Motor neuron (in vitro differentiated cells): ENCODE measurements around the gene MYH3. TPM values are rescaled to one million over a fixed set of nuclear protein-coding genes. Genes with fewer than 3 reads are reported as not detected.
A peak's percentile ranks its signal among the peaks of the same experiment; 100 is the strongest.
"Not testable (repeated sequence)": the region's sequence is repeated elsewhere in the genome, so short reads cannot be mapped to it uniquely, and the experiment has no call there.

Experiments used
- ATAC-seq, 8 experiments: fragments of 200-7000 bp; cut with Tn5 transposase; replicated peaks in 6 of 8; 2 replicates each; pipeline ENCODE4 v1.8.0; 2021; ENCODE audit warnings: mild to moderate bottlenecking in 8 of 8, moderate library complexity in 8 of 8
- H3K27ac ChIP-seq, 2 donors: fragments of 250-450 bp; sonication (Bioruptor Pico); 2 replicates each; pipeline ENCODE4 v1.9.0; 2021; ENCODE audit warnings: antibody characterized with exemption in 2 of 2, mild to moderate bottlenecking in 2 of 2, moderate library complexity in 1 of 2
- H3K4me1 ChIP-seq, 2 donors: fragments of 250-450 bp; sonication (Bioruptor Pico); replicated peaks in 1 of 2; 2 replicates each; pipeline ENCODE4 v1.6.1; 2021; ENCODE audit warnings: antibody characterized with exemption in 2 of 2, mild to moderate bottlenecking in 2 of 2, moderate library complexity in 1 of 2
- H3K4me3 ChIP-seq, 5 donors: fragments of 250-450 bp; sonication (Bioruptor Pico); 2 replicates each; pipeline ENCODE4 v1.9.0; 2021; ENCODE audit warnings: antibody characterized with exemption in 5 of 5, mild to moderate bottlenecking in 5 of 5, moderate library complexity in 4 of 5
- WGBS, 10 experiments: fragments of 450-650 bp; shearing (Covaris generic); methylation state at CpG; one replicate each; pipeline ENCODE4 v1.0.0; 2022; 5-methylcytosine and 5-hydroxymethylcytosine counted together
- in situ Hi-C, 9 experiments: fragments of 400-800 bp; cut with MboI; loops; one replicate each; pipeline ENCODE4 v1.15.0; 2021; ENCODE audit warnings: low sequenced_read_pairs in 9 of 9, low pct_unique_long_range_greater_than_20kb in 2 of 9; ENCODE audit not compliant: unreplicated experiment in 9 of 9
- total RNA-seq, 8 experiments: library from RNA; unstranded; fragments of 300-600 nt; gene quantifications; 2 replicates each; pipeline versions ENCODE4 v1.2.3 to v1.2.4, GENCODE V29; 2022

The MYH3 gene
- 1 to 10 TPM in 7 of 8 experiments, under 1 TPM in 1; 0.94 to 4.2 (median 1.6) TPM for total RNA-seq

DNA sequence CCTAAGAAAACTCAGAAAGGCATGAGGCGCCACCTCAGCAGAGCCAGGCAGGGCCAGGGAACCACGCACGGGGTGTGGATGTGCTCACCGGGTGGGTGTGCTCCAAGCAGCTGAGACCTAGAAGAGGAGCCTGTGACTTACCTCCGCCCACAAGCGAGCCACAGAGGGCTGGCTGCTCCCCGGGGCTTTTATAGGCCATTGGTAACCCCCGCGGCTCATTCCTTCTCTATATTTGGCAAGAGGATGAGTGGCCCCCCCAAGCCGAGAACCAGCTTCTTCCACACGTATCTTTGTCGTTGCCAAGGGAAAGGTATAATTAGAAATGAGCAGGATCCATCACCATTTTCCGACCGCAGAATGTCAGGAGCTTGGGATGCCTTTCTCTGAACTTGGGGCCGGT is at the start of gene MYH3:
Gene MYH3, minus strand, starts transcription at position 162 of the 400 bp plus-strand sequence. CDS start 2,245 bp downstream, outside the sequence.
- ATAC-seq, result no peak
- Histone ChIP-seq H3K27ac (no peak within 1 kb of the TSS), H3K4me1 (no peaks in the 10 kb centered on the region), H3K4me3 (no peak within 1 kb of the TSS)
- in situ Hi-C loops, result no loop called here
- WGBS, 10 experiments, result 65 to 100% (median 93%) methylated on average over 1 to 10 of the region's 15 CpGs; no CpG with 5 or more reads in 5 of the 10 experiments

DNA sequence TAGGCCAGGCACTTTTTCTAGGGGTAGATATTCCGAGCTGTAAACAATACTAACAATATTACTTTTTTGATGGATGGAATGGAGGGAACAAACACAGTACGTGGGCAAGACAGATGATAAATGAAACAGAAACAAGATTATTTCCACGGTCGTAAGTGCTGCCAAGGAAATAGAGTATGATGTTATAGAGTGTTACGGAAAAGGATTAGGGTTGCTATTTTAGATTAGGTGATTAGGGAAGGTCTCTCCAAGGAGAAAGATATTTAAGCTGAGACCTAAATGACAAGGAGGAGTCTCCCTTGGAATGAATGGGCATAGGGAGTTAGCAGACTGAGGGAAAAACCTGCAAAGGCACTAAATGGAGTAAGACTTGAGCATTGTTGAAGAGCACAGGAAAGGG is 48.6 kb upstream of the MYH3 start:
- no peak overlapping the region for H3K4me3 ChIP-seq
- no peak overlapping the region for H3K27ac ChIP-seq
- ATAC-seq, result no peak
- 83 to 100% (median 95%) methylated on average over 2 to 5 of the region's 5 CpGs; no CpG with 5 or more reads in 1 of the 10 experiments for WGBS, 10 experiments
- in situ Hi-C loops, result loop anchor here in 1 of 9 experiments (25.0 kb wide), 1 partner anchor 1282 kb away; the partner anchor contains the start of gene ZNF18
- no peaks in the 10 kb centered on the region for H3K4me1 ChIP-seq

DNA sequence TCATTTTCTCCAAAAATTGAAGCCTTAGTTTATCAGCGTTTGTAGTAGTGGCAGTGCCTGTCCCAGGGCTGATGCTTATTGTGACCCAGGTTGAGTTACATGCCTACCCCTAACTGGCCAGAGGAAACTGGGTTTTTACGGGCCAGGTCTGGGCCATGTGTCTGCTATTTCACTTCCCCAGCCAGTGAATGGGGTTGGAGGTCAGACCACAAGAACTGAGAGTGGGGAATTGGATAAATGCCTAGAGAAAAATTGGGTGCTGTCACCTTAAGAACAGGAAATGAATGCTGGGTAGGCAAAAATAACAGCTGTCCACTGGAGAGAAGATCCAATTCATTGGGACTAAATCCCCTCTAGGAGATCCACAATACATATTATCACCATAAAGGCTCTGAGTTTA is 45.5 kb upstream of the MYH3 start:
- Histone ChIP-seq H3K27ac (no peak overlapping the region), H3K4me3 (no peak overlapping the region), H3K4me1 (peaks cover 0 to 5% of the 10 kb centered on the region in 2 donors)
- in situ Hi-C loops, result loop anchor here in 1 of 9 experiments (25.0 kb wide), 1 partner anchor 1285 kb away; the partner anchor contains the start of gene ZNF18
- 17 to 90% (median 85%) methylated on average over 1 to 2 of the region's 2 CpGs; no CpG with 5 or more reads in 6 of the 10 experiments for WGBS, 10 experiments
- ATAC-seq, result no peak

DNA sequence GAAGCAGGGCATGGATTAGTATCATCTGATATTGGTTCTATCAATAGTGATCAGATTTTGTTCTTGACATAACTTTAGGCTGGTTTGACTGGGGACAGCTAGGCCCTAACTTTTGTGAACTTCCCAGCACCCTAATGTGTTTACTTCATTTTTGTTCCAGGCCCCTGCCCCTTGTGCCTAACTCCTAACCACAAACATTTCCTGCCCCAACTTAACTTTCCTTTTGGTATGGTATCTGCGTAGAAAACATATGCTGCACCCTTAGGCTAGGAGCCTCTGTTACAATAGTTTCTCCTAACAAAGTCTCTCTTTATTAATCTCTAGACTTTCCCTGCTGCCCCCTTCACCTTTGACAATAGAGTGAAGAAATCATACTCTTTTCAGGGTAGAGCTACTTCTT is 42.7 kb upstream of the MYH3 start:
- Histone ChIP-seq H3K4me3 (no peak overlapping the region), H3K4me1 (peaks cover 7 to 11% of the 10 kb centered on the region in 2 donors), H3K27ac (no peak overlapping the region)
- no peak for ATAC-seq
- in situ Hi-C loops, result loop anchor here in 1 of 9 experiments (25.0 kb wide), 1 partner anchor 1287 kb away; the partner anchor contains the start of gene ZNF18
- WGBS, 10 experiments, result 80 to 100% (median 100%) methylated on average over 1 of the region's 1 CpG; no CpG with 5 or more reads in 3 of the 10 experiments

DNA sequence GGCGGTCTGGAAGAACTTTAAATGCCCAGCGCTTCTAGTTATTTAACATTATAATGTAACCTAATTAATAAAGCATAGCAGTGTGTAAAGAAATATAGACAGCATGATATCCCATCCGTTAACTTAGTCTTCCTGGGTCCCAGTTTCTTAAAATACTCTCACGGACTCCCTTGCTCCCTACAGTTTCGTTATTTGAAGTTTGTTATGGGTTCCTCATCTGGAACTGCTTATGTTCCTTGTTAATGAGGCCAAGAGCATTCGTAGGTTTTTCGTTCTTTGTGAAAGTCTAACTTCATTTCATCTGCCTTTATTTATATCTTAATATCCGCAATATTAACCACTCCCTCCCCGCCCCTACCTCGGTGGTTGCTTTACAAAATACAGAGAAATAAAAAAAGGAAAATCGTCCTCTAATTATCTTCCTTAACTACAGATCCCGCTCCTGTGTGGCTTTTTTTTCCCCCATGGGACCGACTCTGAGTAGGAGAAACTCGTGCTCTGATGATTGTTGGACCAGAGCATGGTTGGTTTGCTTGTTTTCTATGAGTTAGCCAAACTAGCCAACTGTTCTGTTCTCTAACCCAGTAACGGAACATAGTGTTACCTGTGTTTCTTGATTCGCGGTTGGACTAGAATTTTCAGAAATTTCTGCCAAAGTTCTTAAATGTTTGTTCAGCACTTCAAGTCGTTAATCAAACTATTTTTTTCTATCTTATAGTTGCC is 41.1 kb upstream of the MYH3 start:
- ATAC-seq, result no peak
- Histone ChIP-seq H3K4me1 (peaks cover 7 to 11% of the 10 kb centered on the region in 2 donors), H3K4me3 (peak overlapping the region; percentile 60 to 100 (median 79)), H3K27ac (peak overlapping the region in 1 of 2 donors; percentile 81)
- WGBS, 10 experiments, result 1 to 34% (median 18%) methylated on average over 7 to 17 of the region's 18 CpGs
- in situ Hi-C loops, result no loop called here

DNA sequence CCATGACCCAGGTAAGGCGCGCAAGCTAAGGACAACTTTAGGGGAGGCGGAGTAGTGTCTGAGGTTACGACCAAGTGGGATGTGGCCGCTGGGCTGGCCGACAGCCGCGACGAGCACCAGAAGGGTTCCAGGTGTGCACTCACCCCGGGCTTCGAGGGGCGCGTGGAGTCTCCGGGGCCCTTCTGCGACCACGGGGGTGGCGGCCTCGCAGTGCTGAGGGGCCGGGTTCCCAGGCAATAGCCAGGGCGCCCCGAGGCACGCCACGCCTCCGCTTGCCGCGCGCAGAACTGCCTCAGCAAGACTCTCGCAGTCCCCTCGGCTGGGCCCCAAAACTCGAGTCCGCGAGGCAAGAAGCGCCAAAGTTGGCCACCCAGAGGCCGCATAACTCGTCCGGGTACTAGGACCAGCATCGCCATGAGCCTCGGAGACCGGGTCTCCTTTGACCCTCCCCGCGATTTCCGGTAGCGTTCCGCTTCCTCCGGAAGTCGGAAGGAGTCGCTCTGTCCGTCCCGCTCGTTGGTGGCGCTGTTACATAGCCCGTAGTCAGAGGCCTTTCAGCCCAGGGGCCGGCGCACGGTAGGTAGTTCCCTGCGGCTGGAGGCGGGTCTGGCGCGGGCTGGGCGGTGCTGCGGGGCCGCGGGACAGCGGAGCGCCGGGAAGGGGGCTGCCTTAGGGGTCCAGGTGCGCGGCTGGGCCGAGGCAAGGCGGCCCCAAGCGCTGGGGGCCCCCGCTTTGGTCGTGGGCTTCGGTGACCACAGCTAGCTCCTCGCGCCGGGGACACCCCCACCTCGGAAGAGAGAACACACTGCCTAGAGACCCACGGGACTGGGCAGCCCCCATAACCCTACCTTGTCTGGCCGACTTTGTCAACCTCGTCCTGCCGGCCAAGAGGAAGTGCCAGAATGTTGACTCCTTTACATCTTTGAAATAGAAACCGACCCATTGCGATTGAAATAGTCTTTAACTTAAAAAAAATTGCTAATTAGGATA is 40.3 kb upstream of the MYH3 start, which contains the start of the genes ADPRM and SCO1:
Gene ADPRM, plus strand, starts transcription at position 503 of the 990 bp plus-strand sequence. CDS start 7,333 bp downstream, outside the sequence.
Gene SCO1, minus strand, starts transcription at position 442 of the 990 bp plus-strand sequence. Its CDS starts 26 bp downstream, at position 416.
- H3K4me3 ChIP-seq, result peak within 1 kb of the TSS; percentile 60 to 100 (median 79)
- in situ Hi-C loops, result no loop called here
- peaks cover 7 to 11% of the 10 kb centered on the region in 2 donors for H3K4me1 ChIP-seq
- peak; percentile 95 to 99 (median 99) for ATAC-seq
- 0 to 3% (median 0%) methylated on average over 1 to 14 of the region's 84 CpGs; no CpG with 5 or more reads in 3 of the 10 experiments for WGBS, 10 experiments
- peak within 1 kb of the TSS; percentile 81 to 87 for H3K27ac ChIP-seq

DNA sequence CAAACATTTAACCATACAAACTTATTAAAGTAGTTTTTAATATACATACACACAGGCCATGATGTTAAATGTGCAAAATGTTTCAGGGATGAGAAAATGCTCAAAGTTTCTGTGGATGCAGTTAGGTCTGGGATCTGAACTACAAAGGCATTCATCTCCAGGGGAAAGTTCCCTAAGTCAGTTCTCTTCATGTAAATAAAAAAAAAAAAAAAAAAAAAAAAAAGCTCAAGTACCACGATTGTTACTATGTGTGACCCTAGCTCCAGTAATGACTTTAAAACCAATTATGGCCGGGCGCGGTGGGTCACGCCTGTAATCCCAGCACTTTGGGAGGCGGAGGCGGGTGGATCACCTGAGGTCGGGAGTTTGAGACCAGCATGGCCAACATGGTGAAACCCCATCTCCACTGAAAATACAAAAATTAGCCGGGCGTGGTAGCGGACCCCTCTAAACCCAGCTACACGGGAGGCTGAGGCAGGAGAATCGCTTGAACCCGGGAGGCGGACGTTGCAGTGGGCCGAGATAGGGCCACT is 38.8 kb upstream of the MYH3 start:
- 64 to 90% (median 81%) methylated on average over 3 to 16 of the region's 17 CpGs; no CpG with 5 or more reads in 3 of the 10 experiments for WGBS, 10 experiments
- H3K4me1 ChIP-seq, result peaks cover 7 to 11% of the 10 kb centered on the region in 2 donors
- H3K27ac ChIP-seq, in situ Hi-C loops, ATAC-seq: not testable (repeated sequence)
- H3K4me3 ChIP-seq, result peak overlapping the region; percentile 60 to 100 (median 79)

DNA sequence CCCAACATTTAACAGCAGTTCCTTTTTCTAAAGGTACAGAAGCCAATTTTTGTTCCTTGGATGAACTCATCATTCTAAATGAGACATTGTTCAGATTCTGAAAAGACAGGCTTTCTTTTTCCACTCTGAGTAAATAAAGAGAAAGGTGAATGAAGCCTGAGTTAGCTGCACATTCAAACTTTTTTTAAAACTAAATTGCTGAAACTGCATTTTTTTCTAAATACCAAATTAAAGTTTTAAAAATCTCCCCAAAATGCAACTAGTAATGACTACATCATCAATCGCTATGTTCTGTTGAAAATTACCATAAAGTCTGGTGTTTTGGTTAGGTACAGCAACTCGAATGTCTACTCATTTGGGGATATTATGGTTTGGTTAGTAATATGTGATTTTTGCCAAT is 30.4 kb upstream of the MYH3 start:
- no peak for ATAC-seq
- Histone ChIP-seq H3K27ac (no peak overlapping the region), H3K4me3 (no peak overlapping the region), H3K4me1 (no peaks in the 10 kb centered on the region)
- in situ Hi-C loops, result no loop called here
- WGBS, 10 experiments, result 70 to 100% (median 93%) methylated on average over 1 to 2 of the region's 2 CpGs

DNA sequence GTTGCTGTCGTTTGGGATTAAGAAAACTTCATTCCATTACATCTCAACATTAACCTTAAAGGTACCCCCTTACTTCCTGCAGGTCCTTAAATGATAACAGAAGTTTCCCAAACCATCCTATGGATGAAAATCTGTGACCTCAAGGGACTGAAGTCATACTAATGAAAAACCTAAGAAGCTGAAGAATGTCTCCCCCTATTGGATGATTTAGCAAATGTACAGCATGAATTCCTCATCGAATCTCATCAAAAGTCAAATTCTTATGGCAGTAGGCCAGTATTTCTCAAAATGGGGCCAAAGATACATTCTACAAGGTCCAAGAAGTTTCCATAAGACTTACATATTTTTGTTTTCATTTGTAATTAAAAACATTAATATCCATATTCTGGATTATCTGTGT is 26.7 kb upstream of the MYH3 start:
- ATAC-seq, result no peak
- no peak overlapping the region for H3K27ac ChIP-seq
- no peak overlapping the region for H3K4me3 ChIP-seq
- H3K4me1 ChIP-seq, result no peaks in the 10 kb centered on the region
- 43 to 100% (median 64%) methylated on average over 1 to 2 of the region's 2 CpGs; no CpG with 5 or more reads in 2 of the 10 experiments for WGBS, 10 experiments
- in situ Hi-C loops, result no loop called here

DNA sequence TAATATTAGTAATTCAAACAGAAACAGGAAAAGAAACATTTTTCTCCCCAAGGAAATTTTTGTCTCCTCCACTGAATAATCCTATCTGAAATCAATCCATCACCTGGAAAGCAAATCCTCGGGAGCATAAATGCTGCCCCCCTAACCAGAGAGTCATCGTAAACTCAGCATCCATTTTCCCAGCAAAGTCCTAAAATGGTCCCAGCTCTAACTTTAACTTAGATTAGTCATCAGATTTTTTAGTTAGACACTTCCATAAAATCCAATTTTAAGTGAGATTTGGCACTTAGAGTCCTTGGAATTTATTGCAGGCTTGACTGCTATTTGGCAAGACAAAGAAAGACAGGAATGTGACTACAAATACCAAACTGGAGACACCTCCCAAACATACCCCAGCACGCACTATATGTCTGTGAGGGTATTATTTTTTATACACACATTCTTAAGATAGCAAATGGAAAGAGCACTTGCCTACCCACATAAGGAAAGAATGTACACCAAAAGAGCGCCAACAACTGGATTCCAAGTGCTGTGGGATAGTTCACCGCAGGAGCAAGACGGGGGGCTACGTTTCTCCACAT is 24.8 kb upstream of the MYH3 start:
- WGBS, 10 experiments, result 56 to 95% (median 86%) methylated on average over 1 to 7 of the region's 7 CpGs
- Histone ChIP-seq H3K4me3 (no peak overlapping the region), H3K4me1 (no peaks in the 10 kb centered on the region), H3K27ac (no peak overlapping the region)
- ATAC-seq, result peak in 1 of 8 experiments; percentile 41
- in situ Hi-C loops, result no loop called here

DNA sequence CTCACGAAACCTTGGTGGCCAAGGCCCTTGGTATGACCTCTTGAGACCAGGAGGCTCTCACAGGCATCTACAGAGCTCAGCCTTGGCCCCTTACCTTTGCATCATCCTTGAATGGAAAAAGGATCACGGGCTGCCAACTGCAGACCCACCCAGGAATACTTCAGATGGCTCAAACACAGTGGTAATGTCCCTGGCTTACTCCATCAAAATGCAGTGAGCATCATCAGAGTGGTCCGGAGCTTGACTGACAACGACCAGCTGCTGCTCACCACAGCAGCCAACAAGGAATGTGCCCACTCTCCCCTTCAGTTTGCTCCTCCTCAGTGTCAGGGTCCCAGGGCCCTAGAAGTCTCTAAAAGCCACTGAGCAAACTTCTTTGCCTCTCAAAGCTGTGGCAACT is 17.6 kb upstream of the MYH3 start:
- Histone ChIP-seq H3K4me1 (no peaks in the 10 kb centered on the region), H3K27ac (no peak overlapping the region), H3K4me3 (no peak overlapping the region)
- no peak for ATAC-seq
- WGBS, 10 experiments, result 67 to 100% (median 100%) methylated on average over 1 to 2 of the region's 4 CpGs; no CpG with 5 or more reads in 5 of the 10 experiments
- in situ Hi-C loops, result no loop called here

DNA sequence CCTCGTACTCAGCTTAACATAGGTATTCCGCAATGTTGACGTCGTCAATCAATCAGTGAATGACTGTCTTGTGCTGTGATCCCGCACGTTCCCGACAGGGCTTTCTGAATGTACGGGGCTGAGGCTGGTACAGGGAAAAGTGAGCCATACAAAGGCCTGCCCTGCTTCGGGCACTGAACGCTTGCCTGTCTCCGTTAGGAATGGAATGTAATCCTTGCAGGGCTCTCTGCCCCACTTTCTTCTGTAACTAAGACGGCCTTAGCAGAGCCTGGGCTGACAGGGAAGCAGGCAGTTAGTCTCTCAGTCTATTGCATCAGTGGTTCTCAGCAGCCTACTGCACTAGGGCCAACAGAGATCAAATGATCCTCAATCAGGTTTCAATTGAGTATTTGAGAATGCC is 16.2 kb upstream of the MYH3 start:
- in situ Hi-C loops, result no loop called here
- WGBS, 10 experiments, result 73 to 100% (median 93%) methylated on average over 1 to 9 of the region's 12 CpGs; no CpG with 5 or more reads in 1 of the 10 experiments
- Histone ChIP-seq H3K4me3 (no peak overlapping the region), H3K4me1 (no peaks in the 10 kb centered on the region), H3K27ac (no peak overlapping the region)
- ATAC-seq, result peak in 2 of 8 experiments; percentile 21 to 33
